HG03469 (cell line): ENCODE results near the gene RNF166.

Experiments used
- ATAC-seq: cut with Tn5 transposase; IDR thresholded peaks from one replicate; pipeline ENCODE4 v1.9.1; 2021; ENCODE audit warnings: mild to moderate bottlenecking, moderate library complexity, moderate number of reproducible peaks; ENCODE audit not compliant: unreplicated experiment

The RNF166 gene, protein sequence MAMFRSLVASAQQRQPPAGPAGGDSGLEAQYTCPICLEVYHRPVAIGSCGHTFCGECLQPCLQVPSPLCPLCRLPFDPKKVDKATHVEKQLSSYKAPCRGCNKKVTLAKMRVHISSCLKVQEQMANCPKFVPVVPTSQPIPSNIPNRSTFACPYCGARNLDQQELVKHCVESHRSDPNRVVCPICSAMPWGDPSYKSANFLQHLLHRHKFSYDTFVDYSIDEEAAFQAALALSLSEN

DNA sequence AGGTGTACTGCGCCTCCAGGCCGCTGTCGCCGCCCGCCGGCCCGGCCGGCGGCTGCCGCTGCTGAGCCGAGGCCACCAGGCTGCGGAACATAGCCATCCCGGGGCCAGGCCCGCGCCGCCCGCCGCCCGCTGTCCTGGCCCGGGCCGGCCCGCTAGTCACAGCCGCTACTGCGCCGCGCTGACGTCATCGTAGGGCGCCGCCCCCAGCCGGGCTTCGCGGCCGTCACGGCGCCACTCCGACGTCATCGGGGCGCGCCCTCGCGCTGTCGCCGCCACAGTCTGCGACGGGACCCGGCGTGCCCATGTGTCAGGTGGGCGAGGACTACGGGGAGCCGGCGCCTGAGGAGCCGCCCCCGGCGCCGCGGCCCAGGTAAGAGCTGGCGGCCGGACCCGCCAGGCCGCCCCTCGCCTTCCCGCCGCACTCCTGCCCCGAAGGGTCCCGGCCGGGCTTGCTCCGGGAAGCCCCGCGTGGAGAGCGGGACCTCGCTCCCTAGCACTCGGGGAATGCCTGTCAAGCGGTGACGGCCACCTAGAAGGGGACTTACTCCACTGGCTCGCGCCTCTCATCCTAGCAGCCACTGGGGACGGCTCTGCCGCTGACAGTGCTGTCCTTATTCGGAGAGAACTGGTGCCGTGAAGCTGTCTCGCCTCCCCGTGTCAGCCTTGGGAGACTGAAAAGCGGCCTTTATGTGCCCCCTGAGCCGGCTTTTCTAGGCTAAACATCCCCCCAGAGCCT is at the start of gene RNF166, which contains the start of gene CTU2:
RNF166 (minus strand) TSS at position 180 of the 736 bp plus-strand sequence; CDS start at position 97, 83 bp downstream.
CTU2 (plus strand) TSS at position 275 of the 736 bp plus-strand sequence; CDS start at position 303, 28 bp downstream.
- ATAC-seq, result peak; percentile 44

DNA sequence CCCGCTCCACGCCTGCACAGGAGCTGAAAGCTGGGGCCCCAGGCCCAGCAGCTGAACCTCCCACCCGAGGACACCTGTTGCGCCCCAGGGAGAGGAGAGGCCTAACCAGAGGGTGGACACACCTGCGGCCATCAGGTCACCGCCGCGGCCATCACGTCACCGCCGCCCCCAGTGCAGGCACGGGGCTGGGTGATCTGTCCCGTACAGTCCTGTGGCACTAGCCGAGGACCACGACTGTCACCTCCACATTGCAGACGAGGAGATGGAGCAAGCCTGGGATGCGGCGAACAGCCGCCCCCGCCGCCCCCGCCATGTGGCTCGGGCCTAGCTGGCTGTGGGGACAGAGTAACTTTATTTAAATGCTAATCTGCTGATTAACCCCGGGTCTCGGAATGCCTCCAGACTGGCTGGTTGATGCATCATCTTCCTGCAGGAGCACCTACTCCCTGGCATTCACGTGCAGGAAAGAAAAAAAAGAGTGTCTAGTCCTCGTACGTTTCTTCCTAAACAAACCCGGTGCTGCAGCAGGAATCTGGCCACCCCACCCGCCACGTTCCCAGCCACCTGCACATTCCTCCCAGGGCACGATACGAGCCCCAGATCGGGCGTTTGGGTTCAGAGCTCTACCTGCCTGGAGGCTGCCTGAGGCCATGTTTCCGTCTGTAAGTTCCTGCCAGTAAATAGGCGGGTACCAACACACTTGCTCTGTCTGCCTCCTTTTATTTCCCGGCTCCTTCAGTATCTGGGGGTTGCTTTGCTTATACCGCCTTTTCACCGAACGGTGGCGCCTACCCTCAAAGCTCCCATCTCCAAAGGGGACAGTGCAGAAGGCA is 48.9 kb upstream of the RNF166 start:
- ATAC-seq, result no peak

DNA sequence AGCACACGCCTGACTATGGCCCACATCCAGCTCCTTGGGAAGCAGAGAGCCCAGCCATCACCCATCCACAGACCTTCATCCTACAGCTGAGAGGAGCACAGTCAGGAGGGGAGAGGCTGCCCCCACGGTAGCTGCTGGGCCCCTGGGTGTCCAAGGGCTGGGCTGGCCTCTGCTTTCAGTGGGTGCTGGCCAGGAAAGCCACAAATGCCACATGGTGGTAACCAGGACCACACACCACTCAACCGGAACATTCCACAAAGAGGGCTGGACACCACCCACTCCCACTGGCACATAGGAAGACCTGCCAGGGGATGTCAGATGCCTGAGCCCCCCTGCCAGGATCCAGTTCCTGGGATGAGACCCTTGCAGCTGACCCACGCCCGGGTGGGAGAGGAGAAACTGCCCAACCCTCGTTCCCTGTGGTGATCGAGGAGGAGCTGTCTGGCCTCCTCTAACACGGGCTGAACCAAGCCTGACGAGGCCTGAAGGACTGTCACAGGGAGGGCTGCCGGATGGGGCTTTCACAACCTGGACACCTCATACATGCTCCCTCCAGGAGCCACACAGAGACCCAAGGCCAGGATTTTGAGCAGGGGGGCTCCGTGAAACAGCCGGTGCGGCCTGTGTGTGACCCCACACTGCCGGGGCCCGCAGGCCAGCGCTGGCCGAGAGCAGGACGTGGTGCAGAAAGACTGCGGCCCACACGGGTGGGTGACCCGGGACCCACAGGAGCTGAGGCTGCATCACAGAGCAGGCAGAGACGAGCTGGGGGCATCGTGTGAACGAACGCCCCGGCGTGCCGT is 48.1 kb upstream of the RNF166 start:
- ATAC-seq, result no peak

DNA sequence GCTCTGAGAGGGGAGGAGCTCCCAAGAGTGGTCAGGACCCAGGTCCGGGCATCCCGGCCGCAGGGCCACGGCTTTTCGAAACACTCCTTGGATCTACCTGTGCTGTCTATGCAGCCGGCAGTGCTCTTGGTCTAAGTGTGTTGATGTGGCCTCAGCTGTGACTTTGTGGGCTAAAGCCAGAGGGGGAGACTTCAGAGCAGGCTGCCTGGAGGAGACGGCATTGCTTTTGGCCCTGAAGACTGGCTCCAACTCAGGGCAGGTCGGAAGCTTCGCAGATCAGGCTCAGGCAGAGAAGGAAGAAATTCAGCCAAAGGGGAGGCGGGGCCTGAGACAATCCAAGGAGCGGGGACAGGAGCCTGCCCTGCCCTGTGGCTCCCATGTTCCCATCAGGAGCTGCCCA is 47.4 kb upstream of the RNF166 start:
- no peak for ATAC-seq

DNA sequence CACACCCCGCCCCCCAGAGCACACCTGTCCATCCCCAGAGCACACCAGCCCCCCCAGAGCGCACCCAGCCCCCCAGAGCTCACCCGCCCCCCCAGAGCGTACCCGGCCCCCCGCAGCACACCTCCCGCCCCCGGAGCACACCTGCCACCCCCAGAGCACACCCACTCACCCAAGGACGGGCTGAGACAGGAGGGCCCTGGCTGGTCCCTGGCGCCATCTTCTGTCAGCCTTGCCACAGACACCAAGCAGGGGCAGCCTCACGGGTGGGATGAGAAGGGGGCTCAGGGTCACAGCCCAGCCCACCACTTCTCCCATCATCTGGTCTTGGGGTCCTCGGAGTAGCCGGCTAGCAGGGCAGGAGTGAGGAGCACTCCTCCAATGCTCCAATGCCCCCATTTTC is 47.0 kb upstream of the RNF166 start:
- ATAC-seq, result no peak

DNA sequence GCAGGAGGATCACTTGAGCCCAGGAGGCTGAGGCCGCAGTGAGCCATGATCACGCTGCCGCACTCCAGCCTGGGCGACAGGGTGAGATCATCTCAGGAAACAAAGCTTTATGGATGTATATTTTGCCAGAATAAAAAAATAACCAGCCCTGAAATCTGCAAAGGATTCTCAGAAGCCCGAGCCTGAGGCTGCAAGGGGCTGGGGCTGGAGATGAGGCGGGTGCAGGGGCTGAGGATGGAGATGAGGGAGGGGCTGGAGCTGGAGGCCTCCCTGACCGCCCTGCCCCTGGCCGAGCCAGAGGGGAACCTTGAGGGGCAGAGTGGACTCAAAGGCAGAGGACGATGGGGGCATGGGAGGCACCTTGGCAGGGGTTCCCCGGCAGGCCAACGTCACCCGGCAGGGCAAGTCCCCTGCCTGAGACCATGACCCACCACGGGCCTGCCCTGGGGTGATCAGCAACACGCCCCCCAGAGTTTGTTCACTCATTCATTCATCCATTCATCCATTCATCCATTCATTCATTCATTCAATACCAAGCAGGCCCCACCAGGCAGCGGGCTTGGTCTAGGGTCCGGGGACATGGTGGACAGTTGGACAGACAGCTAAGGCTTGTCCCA is 46.3 kb upstream of the RNF166 start:
- no peak for ATAC-seq

DNA sequence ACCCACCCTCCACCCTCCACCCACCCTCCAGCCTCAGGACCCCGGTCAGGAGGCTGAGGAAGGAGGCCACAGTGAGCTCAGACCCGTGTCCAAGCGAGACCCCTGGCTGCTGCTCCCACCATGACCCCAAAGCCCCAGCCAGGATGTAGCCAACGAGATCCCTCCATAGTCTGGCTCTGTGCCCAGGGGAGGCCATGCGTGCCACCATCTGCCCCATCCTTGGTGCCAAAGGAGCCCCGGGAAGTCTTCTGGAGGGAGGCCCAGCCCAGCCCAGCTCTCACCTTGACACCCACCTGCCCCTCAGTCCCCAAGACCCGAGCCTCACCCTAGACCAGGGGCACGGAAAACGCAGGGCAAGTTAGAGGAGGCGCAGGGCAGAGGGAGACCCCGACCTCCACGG is 44.6 kb upstream of the RNF166 start:
- no peak for ATAC-seq

DNA sequence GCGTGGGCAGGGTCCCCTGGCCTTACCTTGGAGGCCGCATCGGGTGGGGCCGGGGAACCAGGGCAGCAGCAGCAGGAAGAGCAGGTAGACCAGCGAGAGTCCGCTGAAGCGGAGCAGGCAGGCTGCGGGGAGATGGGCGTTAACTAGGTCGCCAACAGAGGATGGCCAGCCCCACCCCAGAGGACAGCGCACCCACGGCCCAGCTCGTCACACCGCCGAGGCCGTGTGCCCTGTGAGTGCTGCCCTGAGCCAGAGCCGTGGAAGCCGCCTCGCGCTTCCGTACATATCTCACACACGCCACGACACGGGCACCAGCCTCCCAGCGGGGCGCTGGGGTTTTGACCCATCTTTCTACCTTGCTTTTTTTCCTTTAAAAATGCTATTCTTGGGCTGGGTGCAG is 43.1 kb upstream of the RNF166 start:
- ATAC-seq, result no peak

DNA sequence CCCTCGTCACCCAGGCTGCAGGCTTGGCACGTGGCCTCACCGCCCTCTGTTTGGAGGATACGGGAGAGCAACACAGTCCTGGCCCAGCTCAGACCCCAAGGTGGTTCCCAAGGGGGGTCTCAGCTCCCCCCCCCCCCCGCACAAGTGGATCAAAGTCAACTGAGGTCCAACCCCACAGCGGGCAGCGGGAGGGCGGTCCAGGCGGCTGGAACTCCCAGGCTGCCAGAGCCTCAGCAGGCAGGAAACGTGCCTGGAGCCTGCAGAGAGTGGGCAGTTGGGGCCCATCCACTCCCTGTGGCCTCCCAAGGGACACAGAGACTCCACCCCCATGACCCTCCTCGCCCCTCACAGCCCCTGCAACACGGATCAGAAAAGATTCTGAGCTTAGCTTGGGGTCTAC is 42.2 kb upstream of the RNF166 start:
- no peak for ATAC-seq

DNA sequence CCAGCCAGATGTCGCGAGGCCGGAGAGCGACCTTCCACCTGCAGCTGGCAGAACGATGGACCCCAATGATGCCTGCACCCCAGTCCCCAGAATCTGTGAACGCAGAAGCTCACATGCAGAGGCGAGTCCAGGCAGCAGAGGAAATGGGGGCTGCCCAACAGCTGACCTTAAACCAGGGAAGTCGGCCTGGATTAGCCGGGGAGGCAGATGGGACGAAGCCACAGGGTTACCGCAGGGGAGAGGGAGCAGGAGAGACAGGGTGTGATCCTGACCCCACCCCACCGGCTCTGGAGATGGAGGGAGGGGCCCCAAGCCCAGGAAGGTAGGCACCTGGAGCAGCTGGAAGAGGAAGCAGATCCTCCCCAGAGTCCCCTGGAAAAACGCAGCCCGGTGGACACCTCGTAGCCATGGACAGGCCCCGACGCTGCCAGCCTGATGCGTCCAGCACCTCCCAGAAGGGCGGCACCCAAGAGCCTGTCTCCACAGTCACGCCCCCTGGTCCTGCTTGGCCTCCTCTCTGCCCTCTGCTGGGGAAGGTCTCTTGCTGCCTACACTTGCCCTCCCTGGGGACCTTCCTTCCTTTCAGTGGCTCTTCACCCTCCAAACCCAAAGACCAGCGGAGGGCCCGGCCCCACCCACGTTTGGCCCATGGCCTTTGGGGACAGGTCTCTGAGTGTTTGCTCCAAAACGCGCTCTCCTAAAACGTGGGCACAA is 41.5 kb upstream of the RNF166 start:
- ATAC-seq, result no peak

DNA sequence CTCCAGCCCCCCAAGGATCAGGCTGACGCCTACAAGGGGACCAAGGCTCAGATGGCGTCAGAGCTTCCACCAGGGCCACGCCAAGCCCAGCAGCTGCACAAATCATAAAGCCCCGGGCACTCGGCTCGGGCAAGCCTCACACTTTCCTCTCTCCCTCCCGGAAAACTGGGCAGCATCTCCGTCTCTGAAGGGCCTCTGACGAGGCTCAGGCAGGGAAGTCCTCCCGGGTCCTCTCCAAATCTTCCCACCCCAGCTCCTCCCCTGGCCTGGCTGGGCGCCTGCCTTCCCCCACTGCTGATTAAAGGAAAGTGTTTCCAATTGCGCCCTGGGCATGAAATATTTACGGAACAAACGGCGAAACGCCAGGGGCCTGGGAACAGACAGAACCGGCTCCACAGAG is 40.3 kb upstream of the RNF166 start:
- ATAC-seq, result no peak

DNA sequence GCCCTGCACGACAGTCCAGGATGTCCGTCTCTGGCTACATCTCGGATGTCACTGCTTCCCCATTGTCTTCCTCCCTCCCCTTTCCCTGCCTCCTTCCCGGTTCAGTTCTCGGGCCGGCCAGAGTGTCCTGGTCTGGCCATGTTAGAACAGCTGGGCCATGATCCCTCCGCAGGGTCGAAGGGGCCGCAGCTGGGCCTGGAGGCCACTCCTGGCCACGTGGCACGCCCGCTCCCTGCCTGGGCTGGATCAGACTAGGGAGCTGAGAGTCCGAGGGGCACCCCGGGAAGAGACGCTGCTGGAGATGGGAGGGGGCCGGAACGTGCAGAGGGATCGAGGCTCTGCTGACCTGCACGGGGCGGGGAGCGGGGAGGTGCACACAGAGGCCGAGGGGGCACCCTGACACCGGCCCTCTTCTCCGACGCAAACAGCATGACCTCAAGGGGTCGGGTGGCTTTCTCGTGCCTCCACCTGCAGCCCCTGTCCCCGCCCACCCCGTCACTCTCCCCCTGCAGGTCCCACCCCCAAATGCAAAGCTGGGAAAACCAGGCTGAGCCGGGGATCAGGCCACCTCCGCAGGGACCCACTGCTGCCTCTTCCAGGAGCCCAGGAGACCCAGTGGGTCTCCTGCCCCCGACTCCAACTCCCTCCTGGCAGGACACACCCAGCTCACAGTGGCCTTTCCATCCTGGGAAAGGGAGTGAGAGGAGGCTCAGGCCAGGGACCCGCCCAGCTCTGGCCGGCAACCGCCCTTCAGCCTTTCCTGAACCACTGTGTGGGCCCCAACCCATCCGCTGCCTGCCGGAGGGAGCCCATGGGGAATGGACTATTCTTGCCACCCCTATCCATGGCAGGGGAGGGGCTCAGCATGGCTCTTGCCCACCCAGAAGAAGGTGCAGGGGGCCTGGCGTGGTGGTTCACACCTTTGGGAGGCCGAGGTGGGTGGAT is 38.6 kb upstream of the RNF166 start:
- ATAC-seq, result no peak

DNA sequence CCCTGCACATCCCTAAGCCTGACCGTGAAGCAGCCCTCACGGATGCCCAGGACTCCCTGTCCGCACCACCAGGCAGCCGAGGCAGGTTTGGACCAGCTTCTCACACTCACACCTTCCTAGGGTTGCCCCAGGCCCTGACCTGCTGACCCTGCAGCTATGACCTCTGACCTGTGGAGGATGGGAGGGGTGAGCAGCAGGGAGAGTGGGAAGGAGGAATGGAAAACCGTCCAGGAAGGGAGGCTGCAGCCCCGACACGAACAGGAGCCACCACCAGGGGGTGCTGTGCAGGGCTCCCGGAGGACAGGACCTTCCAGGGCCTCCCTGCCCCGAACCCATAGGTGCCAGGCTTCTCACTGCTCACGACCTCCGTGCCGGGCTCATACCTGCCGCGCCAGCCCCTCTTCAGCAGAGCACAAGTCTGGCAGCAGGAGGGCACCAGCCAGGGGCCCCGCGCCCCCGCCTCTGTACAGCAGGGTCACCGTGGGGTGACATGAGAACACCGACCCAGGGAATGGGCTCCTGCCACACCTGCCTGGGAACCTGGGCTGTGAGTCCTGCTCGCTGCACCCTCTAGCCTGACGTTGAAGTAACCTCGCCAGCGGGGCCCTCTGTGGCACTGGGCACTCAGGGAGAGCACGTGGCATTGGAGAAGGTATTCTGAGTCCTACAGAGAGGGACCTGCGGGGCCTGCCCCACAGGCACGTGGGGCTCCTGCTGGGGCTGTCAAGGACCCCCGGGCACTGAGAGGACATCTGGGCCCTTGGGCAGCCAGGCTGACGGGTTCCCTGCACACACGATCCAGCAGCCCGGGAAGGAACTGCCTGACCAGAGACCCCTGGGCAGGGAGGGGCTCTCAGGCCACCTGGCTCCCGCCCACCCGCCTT is 37.7 kb upstream of the RNF166 start:
- ATAC-seq, result no peak

DNA sequence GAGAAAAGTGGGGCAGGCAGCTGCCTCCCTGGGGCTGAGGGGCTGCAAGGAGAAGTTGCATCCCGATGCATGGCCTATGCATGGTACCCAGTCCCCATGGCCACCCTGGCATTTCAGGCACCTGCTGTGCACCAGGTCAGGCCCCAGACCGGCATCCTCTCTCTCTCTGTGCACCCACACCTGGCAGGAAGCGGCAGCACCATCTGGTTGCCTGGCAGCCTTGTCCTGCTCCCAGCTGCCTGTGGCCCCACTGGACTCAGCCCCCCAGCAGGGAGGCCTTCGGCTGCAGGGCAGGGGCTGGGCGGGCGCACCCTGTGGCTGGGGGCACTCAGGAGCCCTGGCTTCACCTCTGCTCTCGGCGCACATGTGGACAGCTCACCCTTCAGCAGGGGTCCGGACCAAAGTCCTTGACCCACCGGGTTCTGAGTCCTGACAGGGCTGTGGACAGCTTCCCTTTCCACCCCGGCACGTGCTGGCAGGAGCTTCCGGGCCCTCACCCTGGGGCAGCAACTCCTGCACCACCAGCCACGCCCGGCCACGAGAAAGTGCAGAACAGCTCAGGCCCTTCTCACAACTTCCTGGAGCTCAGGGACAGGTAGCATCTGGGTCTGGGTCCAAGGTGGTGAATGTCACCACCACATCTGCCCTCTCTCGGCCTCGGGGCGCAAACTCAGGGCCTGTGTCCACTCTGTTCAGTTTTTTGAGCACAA is 36.8 kb upstream of the RNF166 start:
- no peak for ATAC-seq

DNA sequence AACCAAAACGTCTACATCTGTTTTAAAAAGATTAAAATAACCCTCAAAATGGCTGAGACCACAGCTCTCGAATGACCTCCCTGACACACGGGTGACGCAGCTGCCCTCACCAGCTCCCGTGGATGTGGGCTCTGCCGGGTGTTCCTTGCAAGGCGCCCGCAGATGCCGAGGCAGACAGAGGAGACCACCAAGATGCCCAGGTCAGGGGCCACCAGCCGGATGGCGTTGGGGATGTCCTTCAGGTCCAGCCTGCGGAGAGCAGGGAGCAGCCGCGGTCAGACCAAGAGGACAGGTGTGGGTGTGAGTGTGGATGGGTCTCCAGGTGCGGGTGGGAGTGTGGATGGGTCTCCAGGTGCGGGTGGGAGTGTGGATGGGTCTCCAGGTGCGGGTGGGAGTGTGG is 35.2 kb upstream of the RNF166 start:
- no peak for ATAC-seq

DNA sequence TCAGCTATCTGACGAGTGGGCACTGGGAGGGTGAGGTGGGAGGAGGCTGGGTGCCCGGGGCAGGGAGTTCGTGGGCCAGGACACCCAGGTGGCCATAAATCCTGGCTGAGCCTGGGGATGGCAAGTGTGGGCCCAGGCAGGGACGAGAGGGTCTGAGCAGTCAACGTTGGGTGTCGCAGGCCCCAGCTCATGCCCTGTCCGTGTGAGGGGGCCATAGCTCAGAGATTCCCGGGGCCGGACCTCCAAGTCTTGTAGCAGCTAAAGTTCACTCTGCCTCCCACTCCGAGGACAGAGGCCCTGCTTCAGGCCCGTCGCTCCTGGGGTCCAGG is 34.5 kb upstream of the RNF166 start:
- ATAC-seq, result no peak
